ENCODE measurements around the gene FKBP1B.

The FKBP1B gene

DNA sequence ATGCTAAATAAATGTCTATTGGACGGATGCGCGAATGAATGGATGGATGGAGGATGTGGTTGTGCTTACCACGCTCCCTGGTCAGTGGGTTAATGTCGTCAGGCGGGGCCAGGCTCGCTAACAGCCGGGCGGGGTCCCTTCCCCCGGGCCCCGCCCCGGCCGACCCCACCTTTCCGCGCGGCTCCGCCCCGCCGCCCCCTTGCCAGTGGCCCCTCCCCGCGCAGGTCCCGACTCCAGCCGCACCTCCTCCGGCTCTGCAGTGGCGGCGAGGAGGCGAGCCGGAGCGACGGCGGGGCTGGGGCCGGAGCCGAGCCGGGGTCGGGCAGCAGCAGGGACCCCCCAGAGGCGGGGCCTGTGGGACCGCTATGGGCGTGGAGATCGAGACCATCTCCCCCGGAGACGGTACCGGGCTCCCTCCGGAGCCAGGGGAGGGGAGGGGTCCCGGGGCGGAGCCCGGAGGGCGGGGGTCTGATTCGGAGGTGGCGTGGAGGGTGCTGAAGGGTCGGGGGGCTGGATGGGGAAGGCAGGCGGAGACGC lies at the start of gene FKBP1B:
TSS of gene FKBP1B (plus strand) at position 257 of the 537 bp plus-strand sequence. CDS start at position 366, 109 bp downstream.
- peak; percentile 74 for DNase-seq

DNA sequence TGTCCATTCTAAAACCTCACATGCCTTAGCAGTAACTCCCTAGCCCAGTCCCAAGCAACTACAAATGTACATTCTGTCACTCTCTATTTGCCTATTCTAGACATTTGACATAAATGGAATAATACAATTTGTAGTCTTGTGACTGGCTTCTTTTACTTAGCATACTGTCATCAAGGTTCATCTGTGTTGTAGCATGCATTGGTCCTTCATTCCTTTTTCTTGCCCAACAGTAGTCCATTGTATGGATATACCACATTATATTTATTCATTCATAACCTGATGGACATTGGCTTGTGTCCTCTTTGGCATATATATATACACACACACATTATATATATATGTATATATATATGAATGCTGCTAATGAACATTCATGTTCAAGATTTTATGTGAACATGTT lies 41.8 kb upstream of the FKBP1B start:
- DNase-seq: no peak

DNA sequence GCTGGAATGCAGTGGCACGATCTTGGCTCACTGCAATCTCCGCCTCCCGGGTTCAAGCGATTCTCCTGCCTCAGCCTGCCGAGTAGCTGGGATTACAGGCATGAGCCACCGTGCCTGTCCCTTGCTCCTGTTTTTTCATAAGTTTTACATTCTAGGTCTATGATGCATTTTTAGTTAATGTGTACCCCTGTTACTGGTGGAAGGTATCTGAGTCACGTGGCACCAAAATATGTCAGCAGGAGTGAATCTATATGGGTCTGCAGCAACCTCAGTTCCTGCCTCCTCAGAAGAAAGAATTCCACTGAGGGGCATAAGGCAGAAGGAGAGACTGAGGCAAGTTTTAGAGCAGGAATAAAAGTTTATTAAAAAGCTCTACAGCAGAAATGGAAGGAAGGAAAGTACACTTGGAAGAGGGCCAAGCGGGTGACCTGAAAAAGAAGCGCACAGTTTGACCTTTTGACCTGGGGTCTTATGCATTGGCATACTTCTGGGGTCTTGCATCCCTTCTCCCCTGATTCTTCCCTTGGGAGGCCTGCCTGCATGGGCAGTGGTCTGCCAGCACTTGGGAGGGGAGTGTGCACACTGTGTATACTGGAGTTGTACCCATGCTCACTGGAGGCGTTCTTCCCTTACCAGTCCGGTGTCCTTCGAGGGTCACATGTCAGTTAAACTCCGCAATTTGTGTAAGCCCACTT lies 40.7 kb upstream of the FKBP1B start:
- no peak for DNase-seq

DNA sequence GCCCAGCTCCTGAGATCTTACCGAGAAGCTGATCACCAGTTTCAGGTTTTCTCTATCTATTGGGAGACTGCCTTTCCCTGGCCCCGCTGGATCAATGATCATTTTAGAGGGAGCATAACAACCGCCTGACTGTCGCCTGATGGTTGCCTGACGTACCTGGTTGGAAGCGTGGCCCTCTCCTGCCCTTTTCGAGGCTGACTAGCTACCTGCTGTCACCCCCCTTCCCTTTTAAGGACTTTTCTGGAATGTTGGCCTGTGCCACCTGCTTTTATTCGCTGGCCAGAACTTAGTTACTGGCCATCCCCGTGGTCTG lies 40.2 kb upstream of the FKBP1B start:
- DNase-seq: no peak

DNA sequence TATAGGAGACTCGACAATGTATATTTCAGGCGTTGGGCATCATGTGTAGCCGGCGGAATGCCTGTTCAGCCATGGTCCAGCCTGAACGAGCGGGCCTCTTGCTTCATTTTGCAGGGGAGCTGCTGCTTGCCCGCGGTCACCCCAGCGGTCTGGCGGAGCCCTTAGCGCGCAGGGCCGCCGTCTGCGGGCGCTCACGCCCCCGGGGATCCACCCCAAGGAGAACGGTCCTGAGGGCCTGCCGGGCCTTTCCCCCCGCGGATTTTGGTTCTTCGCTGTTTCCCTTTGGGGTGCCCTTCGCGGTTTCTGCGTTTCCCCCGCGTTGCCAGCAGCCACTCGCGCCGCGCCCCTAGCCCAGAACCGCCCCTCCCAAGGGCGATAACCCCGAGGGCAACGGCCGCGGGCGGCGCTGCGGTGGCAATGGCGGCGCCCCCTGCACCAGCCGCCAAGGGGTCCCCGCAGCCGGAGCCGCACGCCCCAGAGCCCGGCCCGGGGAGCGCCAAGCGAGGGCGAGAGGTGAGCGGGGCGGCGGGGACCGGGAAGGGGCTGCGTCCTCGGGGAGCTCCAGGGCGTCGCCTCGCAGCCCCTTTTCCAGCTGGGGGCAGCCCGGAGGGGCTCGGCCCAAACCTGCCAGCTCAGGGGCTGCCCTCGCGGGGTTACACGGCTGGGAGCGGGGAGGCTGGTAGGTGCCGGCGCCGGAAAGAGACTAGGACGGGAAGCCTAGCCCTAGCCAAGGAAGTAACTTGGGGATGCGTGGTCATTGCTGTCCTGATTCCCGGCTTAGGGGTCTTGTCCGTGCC lies 39.7 kb upstream of the FKBP1B start, which contains the start of gene MFSD2B:
TSS of gene MFSD2B (plus strand) at position 406 of the 797 bp plus-strand sequence. CDS start at position 418, 12 bp downstream.
- no peak for DNase-seq

DNA sequence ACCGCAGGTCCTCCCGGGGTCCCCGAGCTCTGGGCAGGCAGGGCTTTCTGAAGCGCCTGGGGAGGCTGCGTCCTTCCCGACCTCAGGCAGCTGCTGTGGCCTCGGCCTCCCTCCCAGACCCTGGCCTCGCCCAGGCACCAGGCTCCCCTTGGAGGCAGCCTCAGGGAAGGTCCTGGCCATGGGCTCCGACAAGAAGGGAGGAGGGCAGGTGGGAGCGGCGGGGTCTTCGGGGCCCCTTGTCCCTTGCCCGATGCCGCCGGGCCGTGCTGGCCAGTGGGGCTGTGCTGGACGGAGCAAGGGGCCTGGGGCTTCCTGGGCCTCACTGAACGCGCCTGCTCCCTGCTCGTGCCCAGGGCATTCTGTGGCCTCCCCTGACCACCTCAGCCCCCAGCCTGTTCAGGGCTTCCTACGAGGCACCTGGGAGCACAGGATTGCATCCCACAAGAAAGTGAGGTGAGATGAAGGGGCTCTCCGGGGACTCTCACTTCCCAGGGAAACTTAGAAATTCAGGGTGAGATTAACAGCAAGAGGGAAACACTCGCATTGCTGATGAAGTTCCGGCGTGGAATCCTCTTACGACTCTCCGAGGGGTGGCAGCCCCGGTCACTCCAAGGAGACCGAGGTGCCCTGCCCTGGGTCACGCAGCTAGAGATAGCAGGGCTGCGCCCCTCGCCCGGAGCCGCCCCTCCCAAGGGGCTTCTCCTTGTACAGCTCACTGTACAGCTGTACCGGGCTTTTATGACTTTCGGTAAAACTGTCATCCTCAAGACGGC lies 38.9 kb upstream of the FKBP1B start:
- DNase-seq: no peak

DNA sequence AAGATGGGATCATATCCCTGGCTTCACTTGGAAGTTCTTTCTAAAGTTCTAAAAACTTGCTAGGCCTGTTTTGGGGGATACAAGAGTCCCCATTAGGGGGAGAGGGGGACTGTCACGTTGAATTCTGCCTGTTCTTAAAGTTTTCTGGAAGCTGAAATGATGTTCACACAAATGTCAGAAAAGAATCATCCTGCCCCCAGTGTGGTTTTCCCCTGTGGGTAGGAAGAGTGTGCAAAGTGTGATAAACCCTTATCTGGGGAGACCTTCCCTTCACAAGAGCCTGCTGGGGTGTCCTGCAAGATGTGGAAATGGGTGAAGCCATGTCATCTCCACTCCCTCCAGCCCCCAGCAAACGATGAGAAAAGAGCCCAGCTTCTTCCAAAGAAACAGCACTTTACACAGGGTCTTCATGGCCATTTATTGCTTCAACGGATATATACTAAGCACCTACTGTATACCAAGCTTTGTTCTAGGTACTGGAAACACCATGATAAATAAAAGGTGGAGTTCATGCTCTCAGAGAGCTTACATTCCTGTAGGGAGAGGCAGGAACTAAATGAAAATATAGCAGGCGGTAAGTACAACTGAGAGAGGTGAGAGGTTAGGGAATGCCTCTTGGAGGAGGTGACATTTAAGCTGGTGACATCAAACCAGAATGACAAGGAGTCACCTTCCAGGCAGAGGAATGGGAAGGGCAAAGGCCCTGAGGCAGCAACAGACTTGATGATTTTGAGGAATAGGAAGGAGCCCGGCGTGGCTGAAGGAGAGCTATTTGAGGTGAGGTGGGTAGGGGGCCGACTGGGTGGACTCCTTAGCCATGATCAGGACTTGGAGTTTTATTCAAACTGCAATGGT lies 38.1 kb upstream of the FKBP1B start:
- DNase-seq: no peak

DNA sequence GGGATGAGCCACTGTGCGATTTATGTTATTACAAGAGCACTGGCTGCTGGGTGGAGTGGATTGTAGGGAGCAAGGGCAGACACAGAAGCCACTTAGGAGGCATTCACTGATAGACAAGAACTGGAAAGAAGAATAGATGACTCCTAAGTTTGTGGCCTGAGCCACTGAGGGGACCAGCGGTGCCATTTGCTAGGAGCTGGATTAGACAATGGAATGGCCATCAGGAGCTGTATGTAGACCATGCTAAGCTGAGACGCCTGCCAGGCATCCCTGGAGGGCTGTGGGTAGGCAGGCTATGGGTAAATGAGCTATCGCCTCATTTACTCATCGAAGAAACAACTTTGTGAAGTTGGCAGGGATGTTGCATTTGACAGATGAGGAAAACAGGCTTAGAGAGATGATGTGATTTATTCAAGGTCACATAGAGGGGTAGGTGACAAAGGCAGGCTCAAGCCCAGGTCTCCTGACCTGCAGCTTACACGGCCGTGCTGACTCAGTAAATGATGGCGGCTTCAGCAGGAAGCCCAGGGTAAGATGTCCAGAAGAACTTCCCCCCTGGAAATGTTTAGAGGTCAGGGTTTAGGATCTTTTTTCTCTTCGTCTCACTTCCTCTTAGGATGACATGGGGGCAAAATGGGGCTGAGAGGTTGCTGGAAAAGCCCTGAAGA lies 36.9 kb upstream of the FKBP1B start:
- no peak for DNase-seq

DNA sequence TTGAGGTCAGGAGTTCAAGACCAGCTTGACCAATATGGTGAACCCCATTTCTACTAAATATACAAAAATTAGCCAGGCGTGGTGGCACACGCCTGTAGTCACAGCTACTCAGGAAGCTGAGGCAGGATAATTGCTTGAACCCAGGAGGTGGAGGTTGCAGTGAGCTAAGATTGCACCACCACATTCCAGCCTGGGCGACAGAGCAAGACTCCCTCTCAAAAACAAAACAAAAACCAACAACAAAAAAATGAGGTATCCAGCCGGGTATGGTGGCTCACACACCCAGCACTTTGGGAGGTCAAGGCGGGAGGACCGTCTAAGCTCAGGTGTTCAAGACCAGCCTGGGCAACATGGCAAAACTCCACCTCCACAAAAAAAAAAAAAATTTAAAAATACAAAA lies 34.6 kb upstream of the FKBP1B start:
- peak; percentile 20 for DNase-seq

DNA sequence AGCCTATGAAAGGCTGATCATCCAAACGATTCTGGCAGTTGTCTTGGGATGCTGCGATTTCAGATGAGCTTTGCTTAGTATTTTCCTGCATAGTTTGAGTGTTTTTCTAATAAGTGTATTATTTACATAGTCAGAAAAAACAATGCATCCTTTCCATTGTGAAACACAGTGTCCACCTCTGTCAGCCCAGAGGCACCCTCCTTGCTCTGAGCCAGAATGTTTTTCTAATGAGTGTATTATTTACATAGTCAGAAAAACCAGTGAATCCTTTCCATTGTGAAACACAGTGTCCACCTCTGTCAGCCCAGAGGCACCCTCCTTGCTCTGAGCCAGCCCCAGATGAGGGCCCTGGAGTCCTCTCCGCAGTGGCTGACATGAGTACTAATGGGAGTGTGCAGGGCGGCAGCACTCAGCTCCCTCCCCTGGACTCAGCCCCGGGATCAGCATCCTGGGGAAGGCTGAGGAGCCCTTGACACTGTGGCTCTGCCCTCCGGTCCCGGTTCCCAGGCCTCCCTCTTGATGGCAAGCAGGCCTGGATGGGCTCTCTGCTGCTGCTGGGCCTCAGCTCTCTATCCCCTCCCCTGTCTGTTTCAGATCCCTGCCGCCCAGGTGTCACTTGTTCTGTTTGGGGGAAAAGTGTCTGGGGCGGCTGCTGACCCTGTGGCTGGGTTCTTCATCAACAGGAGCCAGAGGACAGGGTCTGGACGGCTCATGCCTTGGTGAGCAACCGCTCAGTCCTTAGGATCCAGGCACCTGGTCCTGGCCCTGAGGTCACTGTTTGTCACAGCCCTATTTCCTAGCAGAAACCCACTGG lies 33.8 kb upstream of the FKBP1B start:
- peak; percentile 93 for DNase-seq

DNA sequence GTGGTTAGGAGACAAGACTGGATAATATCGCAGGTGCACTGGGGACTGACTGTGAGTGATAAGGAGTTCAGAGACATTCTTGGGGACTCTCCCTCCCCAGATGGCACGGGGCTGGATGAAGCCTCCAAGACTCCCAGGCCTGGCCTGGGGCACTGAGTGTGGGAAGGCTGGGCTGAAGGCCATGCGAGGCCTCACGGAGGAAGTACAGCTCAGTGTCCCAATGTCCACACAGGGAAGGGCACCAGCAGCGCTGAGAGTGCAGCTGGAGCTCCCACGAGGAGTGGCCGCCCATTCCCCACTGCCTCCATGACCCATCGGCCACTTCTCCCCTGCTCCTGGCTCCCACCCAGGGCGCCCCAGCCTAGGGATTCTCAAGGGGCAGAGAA lies 33.2 kb upstream of the FKBP1B start:
- DNase-seq: peak; percentile 36

DNA sequence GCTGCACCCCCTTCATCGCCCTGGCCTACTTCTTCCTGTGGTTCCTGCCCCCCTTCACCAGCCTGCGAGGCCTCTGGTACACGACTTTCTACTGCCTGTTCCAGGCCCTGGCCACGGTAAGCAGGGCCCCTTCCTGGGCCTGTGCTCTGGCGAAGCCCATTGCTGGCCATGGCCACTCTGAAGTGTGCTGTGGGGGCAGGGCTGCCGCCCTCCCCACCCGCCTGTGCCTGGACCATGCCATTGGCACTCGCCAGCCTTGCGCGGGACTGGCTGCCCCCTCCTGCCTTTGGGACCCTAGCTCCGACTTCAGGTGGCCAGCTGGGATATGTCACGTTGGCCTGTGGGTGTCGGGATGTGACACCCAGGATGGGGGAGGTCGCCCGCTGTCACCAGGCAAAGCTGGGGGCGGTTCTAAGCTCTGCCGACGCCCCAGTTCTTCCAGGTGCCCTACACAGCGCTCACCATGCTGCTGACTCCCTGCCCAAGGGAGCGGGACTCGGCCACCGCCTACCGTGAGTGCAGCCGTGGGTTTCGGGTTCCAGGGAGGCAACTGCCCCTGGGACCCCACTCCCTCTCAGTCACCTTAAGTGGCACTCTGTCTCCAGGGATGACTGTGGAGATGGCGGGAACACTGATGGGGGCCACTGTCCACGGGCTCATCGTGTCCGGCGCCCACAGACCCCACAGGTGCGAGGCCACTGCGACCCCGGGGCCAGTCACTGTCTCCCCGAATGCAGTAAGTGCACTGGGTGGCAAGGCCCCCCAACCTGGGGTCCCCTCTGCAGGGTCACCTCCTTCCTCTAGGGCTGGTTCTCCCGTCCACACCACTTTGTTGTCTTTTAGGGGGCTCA lies 32.5 kb upstream of the FKBP1B start:
- DNase-seq: no peak

DNA sequence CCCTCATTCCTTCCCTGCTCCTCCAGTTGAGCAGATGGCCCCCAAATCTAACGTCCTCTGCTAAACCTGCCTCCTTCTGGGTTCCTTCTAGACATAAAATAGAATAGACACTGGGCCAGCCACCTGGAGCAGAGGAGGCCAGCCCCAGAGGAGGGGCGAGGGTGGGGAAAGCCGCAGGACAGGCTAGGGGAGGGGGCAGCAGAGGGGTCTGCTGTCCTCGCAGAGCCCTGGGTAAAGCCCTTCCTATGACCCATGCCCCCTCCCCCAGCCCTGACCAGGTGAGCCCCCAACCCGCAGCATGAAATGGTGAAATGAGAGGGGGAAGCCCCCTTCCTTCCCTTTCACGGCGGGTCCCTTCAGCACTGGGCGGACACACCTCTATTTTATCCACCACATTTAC lies 31.8 kb upstream of the FKBP1B start:
- DNase-seq: no peak

DNA sequence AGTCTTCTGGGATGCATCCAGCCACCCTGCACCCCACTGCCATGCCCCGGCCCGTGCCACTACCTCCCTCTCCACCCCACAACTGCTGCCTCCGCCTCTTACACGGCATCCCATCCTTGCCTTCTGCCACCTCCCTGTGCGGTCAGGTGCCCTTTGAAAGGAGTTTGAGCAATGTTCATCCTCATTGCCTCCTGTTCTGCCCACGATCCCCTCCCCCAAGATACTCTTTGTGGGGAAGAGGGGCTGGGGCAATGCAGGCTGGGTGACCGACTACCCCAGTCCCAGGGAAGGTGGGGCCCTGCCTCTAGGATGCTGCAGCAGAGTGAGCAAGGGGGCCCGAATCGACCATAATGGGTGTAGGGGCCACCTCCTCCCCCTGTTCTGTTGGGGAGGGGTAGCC lies 31.3 kb upstream of the FKBP1B start:
- no peak for DNase-seq

DNA sequence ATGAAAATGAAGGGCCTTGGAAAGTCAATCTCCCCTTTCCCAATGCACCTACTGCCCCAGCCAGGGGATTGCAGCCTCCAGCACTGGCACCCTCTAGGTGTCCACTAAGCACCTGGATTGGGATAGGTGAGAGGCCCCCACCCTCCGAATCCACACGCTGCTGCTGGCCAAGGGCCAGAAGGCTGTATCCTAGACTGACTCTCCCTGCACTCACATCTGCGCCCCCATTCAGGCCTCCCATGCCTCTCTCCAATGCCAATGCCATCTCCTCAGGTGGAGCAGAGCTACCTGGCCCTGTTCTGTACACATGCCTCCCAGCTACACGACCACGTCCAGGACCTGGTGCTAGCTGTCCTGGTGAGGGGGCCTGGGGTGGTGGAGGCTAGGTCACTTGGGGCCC lies 29.8 kb upstream of the FKBP1B start:
- no peak for DNase-seq

DNA sequence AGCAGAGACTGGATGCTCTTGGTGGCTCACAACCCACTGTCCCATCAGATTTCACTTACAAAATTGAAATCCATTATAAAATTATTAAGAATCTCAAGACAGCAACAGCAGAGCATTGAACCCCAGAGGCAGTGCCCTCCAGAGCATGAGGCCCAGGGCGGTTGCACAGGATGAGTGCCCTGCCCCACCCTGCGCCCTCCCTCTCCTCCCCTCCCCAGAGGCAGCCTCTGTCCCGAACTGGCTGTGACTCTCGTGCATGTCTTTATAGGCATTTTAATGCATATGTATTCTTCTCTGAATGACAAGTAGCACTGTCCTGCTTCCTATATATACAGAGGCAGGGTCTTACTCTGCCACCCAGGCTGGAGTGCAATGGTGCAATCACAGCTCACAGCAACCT lies 29.3 kb upstream of the FKBP1B start:
- DNase-seq: no peak

DNA sequence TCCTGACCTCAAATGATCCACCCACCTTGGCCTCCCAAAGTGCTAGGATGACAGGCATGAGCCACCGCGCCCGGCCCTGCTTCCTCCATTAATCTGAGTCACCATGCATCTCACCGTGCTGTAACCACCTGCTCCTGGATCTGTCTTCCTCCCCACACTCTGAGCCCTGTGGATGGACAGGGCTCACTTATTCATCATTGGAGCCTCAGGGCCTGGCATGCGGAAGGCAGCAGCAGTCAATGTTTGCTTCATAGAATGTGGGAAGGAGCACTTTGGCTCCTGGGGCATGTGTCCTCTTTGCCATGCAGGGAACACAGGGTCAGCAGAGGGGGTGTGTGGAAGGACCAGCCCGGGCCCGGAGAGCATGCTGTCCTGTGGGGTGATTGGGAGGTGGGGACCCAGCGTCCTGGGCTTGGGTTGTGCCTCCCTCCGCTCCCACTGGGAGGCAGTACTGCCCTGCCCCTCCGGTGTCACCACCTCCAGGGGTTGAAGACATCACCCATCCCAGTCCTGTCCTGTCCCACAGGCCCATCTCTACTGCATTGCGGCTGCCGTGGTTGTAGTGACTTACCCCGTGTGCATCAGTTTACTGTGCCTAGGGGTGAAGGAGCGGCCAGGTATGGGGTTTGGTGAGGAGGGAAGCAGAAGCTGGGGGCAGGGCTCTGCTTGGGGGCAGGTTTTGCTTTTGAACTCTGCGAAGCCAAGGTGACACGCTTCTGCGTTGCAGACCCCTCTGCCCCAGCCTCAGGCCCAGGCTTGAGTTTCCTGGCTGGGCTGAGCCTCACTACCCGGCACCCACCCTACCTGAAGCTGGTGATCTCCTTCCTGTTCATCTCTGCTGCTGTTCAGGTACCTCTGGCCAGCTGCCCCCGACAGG lies 28.2 kb upstream of the FKBP1B start:
- peak; percentile 21 for DNase-seq

DNA sequence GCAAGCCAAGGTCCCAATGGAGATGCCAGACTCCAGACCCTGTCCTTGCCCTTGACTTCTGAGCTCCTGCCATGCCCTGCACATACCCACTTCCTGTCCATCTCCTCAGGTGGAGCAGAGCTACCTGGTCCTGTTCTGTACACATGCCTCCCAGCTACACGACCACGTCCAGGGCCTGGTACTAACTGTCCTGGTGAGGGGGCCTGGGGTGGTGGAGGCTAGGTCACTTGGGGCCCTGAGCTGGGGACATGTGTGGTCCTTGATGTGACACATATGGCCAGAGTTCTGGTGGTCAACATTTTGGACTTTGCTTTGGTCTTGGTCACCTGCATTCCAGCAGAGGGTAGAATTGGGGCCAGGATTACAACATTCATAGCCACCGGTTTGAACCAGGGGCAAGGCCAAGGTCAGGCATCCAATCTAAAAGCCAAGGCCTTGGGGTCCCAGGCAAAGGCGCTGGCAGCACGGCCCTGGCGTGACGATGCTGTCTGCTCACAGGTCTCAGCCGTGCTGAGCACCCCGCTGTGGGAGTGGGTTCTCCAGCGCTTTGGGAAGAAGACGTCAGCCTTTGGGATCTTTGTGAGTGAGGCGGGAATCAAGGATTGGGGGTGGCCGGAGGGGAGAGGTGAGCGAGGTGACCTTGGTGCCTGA lies 27.1 kb upstream of the FKBP1B start:
- DNase-seq: no peak
